22Rv1 (cell line): ENCODE measurements around the gene DPP4.

Experiments used
- H3K27ac ChIP-seq: fragments of 450-650 bp; 2 replicates; pipeline ENCODE4 v1.5.1; 2017
- CTCF ChIP-seq: fragments of 450-650 bp; IDR thresholded peaks from 2 replicates; pipeline ENCODE4 v1.5.1; 2017; ENCODE audit warnings: mild to moderate bottlenecking
- ZFX ChIP-seq: fragments of 450-650 bp; IDR thresholded peaks from 2 replicates; pipeline ENCODE4 v1.6.1; 2017; ENCODE audit warnings: antibody characterized with exemption, borderline replicate concordance

DPP4 gene

GRCh38 chr2:162073888-162074631, at the start of gene DPP4:
Gene DPP4 (minus strand): TSS chr2:162074215. CDS start chr2:162073981, 234 bp downstream.
- peak within 1 kb of the TSS; percentile 33 for H3K27ac ChIP-seq
- no peak for TF ChIP-seq ZFX

- TF ChIP-seq CTCF, result no peak
- TF ChIP-seq ZFX, result no peak
- H3K27ac ChIP-seq, result no peak overlapping the region; the same call in 1 of the 2 replicates
Observed at GRCh38 chr2:162118166-162119031, 44.4 kb upstream of the DPP4 start.

GRCh38 chr2:162116352-162116751, 42.3 kb upstream of the DPP4 start:
- H3K27ac ChIP-seq, result no peak overlapping the region
- no peak for TF ChIP-seq ZFX
- TF ChIP-seq CTCF, result no peak

- TF ChIP-seq CTCF (no peak), ZFX (no peak)
- no peak overlapping the region for H3K27ac ChIP-seq
Observed at GRCh38 chr2:162115076-162115475, 41.1 kb upstream of the DPP4 start.

- H3K27ac ChIP-seq, result no peak overlapping the region
- TF ChIP-seq CTCF, result no peak
- TF ChIP-seq ZFX, result no peak
Observed at GRCh38 chr2:162114271-162114670, 40.3 kb upstream of the DPP4 start.

GRCh38 chr2:162113776-162114168, 39.8 kb upstream of the DPP4 start:
- no peak for TF ChIP-seq ZFX
- TF ChIP-seq CTCF, result no peak
- H3K27ac ChIP-seq, result no peak overlapping the region

GRCh38 chr2:162113088-162113775, 39.2 kb upstream of the DPP4 start:
- no peak for TF ChIP-seq ZFX
- no peak for TF ChIP-seq CTCF
- no peak overlapping the region for H3K27ac ChIP-seq
